Measurements from ENCODE around the gene CFAP92. TPM values are rescaled to one million over a fixed set of nuclear protein-coding genes. Genes with fewer than 3 reads are reported as not detected.

The CFAP92 gene
- total RNA-seq, 1 experiment from 2014 or later, result 0.92 TPM

GRCh38 chr3:128984596-128984995 is 9.3 kb downstream of the CFAP92 start:
- Histone ChIP-seq H2BK120ac (ENCODE audit: low read depth, low read length, poor library complexity, severe bottlenecking) (no peak overlapping the region), H3T11ph (ENCODE audit: low read length) (no peak overlapping the region), H3K9ac (ENCODE audit: extremely low read depth, insufficient read length, low read length) (no peak overlapping the region), H3K4me1 (ENCODE audit: insufficient read depth, low read length) (no peaks in the 10 kb centered on the region), H3K27ac (ENCODE audit: insufficient read length, low read depth, low read length) (no peak overlapping the region), H3K14ac (ENCODE audit: insufficient read depth, low read length) (no peak overlapping the region), H3K4ac (ENCODE audit: low read depth, low read length) (no peak overlapping the region), H2AFZ (ENCODE audit: low read length) (no peak overlapping the region), H3K23ac (ENCODE audit: insufficient read length, low read depth, low read length) (no peak overlapping the region), H4K5ac (ENCODE audit: insufficient read length, low read depth, low read length) (no peak overlapping the region), H3K9me3 (ENCODE audit: control insufficient read depth, low read depth, low read length) (no peaks in the 10 kb centered on the region), H2BK12ac (ENCODE audit: insufficient read length, low read depth, low read length) (no peak overlapping the region), H2BK5ac (ENCODE audit: insufficient read length, low read length) (no peak overlapping the region), H4K20me1 (ENCODE audit: control insufficient read depth, insufficient read depth, insufficient read length) (no peaks in the 10 kb centered on the region), H2AK5ac (ENCODE audit: insufficient read length, low read length) (no peak overlapping the region), H3K27me3 (ENCODE audit: insufficient read depth, low read length) (no peaks in the 10 kb centered on the region), H4K8ac (replicated peaks; ENCODE audit: insufficient read length, low read depth, low read length) (no peak overlapping the region), H4K91ac (ENCODE audit: insufficient read length, low read depth, low read length) (no peak overlapping the region), H2BK15ac (ENCODE audit: low read depth, low read length) (no peak overlapping the region), H3K79me1 (ENCODE audit: insufficient read depth, low read depth, low read length, poor library complexity, severe bottlenecking) (no peaks in the 10 kb centered on the region), H3K18ac (ENCODE audit: insufficient read length, low read depth, low read length) (no peak overlapping the region), H2BK20ac (ENCODE audit: low read depth, low read length, poor library complexity, severe bottlenecking) (no peak overlapping the region), H3K4me2 (ENCODE audit: insufficient read depth, insufficient read length, low read length) (no peak overlapping the region), H3K23me2 (ENCODE audit: insufficient read length, low read depth, low read length, poor library complexity, severe bottlenecking) (no peaks in the 10 kb centered on the region), H3K56ac (ENCODE audit: insufficient read length, low read depth, low read length) (no peak overlapping the region), H3K79me2 (ENCODE audit: insufficient read depth, low read length) (no peaks in the 10 kb centered on the region)
- H3K4me1 Mint-ChIP-seq, result peaks cover 9 to 14% of the 10 kb centered on the region in 2 experiments; a peak in 3 of 4 replicates
- peaks cover 8% of the 10 kb centered on the region for H3K27me3 Mint-ChIP-seq (ENCODE audit: low read depth)
- WGBS (ENCODE audit: extremely low coverage, insufficient read length, low lambda C conversion rate), result no CpG with 5 or more reads among the region's 3 CpGs
- no peak overlapping the region for H3K4me3 Mint-ChIP-seq
- TF ChIP-seq CTCF (conservative IDR thresholded peaks at IDR 0.05), result no peak
- H3K36me3 Mint-ChIP-seq (ENCODE audit: insufficient read depth in 1 of 3, low read depth in 3 of 3), result no peaks in the 10 kb centered on the region
- no peaks in the 10 kb centered on the region for H3K9me3 Mint-ChIP-seq
- DNase-seq, result no peak
- peak overlapping the region in 1 of 3 experiments; percentile 13; a peak in 1 of 7 replicates for H3K27ac Mint-ChIP-seq
